Hepatocyte (in vitro differentiated cells): Measurements from ENCODE around the gene IPPK.

Experiments used
- EZH2 ChIP-seq: fragments of 200-600 bp; sonication (generic); IDR thresholded peaks from 2 replicates; pipeline ENCODE4 v1.6.1; 2016; ENCODE audit warnings: antibody characterized with exemption, mild to moderate bottlenecking, borderline replicate concordance
- TF ChIP-seq, protein P1 (sequence below): fragments of 200-600 bp; sonication (generic); IDR thresholded peaks from 2 replicates; pipeline ENCODE4 v1.5.1; 2016; ENCODE audit warnings: antibody characterized with exemption, mild to moderate bottlenecking; ENCODE audit not compliant: poor library complexity

DNA sequence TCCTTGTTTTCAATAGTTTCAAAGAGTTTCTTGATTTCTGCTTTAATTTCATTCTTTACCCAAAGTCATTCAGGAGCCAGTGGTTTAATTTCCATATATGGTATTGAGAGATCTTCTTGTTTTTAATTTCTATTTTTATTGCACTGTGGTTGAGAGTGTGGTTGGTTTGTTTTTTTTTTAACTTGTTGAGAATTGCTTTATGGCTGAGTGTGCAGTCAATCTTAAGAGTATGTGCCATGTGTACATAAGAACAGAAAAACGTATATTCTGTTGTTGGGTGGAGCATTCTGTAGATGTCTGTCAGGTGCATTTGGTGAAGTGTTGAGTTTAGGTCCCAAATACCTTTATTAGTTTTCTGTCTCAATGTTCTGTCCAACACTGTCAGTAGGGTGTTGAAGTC lies 26.7 kb upstream of the IPPK start:
- TF ChIP-seq, protein P1, sequence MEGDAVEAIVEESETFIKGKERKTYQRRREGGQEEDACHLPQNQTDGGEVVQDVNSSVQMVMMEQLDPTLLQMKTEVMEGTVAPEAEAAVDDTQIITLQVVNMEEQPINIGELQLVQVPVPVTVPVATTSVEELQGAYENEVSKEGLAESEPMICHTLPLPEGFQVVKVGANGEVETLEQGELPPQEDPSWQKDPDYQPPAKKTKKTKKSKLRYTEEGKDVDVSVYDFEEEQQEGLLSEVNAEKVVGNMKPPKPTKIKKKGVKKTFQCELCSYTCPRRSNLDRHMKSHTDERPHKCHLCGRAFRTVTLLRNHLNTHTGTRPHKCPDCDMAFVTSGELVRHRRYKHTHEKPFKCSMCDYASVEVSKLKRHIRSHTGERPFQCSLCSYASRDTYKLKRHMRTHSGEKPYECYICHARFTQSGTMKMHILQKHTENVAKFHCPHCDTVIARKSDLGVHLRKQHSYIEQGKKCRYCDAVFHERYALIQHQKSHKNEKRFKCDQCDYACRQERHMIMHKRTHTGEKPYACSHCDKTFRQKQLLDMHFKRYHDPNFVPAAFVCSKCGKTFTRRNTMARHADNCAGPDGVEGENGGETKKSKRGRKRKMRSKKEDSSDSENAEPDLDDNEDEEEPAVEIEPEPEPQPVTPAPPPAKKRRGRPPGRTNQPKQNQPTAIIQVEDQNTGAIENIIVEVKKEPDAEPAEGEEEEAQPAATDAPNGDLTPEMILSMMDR: no peak
- TF ChIP-seq EZH2: no peak
